ENCODE data around the gene INPP4A.

The INPP4A gene

DNA sequence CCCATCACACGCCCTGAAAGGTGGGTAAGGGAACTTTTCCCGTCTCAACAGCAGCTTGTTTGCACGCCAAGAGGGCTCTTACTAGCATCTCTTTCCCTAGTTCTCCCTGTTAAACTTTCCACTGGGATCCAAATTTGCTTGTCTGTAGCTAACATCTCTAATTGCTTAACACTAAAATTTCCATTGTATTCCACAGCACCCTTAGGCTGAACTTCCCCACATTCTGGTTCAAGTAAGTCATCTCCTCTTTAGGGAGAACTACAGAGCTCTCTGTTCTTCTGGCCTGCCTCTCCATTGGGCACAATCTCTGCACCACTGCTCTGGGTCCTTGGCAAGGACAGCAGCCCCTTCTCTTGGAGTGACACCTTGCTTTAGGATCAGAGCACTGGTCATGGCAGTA is 187.7 kb downstream of the INPP4A start:
- DNase-seq (ENCODE audit: low read depth, low spot score): no peak

DNA sequence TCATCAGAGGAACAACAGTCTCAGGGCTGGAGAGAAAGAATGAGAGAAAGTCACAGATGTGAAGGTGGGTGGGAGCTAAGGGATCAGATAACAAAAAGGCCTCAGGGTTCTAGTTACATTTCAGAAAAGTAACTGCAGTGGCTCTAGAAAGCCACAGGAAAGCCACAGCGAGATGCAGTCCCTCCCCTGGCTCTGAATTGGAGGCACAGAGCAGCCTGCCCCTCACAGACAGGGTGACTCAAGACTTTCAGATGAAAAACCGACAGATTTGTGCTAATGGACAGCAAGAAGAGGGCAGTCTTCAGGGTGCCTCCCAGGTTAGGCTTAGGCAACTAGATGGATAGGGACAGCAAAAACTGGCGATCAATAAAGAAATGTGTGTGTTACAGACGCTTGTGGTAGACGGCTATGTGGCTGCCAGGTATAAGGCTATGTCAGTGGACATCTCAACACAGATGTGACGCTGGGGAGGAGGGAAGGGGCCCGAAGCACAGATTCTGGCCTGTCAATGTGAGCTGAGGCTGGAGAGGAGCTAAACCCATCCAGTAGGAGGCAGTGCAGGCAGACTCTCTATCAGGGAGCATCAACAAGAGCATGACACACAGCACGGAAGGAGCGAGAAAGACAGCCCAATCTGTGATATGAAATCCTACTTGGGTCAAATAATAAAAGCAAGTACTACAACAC is 189.9 kb downstream of the INPP4A start:
- no peak for DNase-seq (ENCODE audit: low read depth, low spot score)

DNA sequence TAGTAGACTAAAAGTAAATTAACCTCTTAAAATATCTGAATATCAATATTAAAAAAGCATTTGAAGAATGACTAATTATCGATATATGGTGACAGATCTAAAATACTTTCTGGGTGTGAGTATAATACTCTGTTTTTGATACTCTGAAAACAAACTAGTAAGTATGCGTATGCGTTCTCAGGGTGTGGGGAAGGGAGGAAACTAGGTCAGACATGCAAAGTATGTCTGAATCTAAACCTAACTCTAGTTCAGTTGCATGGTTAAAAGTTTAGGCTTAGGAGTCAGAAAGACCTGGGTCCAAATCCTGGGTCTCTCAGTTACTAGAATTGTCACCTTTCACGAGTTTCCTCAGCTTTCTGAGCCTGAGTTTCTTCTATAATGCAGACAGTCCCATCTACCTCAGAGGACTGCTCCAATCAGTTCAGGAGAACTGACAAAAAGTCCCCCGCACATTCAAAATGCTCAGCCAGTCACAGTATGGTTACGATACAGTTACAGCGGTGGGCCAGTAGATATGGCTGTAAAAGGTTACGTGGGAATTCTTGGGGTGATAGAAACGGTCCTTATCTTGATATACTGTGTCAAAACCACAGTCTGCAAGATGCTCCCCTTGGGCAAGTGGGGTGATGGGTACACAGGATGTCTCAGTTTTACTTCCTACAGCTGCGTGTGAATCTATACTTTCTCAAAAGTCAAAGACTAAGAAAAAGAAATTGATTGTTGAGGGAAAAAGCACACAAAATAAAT is 192.9 kb downstream of the INPP4A start:
- DNase-seq (ENCODE audit: low read depth, low spot score): no peak

DNA sequence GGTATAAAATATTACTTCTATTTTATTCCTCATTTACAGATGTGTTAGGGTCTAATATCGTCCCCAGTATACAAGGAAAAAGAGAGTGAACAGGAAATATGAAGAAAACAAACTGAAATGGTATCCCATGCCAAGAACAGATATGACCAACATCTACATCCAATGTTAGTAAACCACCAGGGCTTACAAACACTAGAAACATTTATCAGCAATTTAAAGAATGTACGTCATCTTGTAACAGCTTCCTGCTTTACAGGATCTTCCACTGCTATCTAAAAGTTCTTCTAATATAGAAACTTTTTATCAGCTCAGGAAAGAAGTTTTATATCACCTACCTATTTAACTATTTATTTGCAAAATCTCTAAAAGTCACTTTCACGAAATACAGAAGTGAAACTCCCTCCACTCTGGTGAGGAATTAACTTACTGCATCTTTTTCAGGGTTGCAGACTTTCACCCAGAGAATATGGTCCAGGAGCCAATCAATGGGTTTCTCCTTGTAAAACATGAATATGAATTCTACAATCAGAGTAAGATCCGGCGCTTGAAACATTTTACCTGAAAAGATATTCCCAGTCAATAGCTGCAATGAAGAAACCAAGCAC is 198.9 kb downstream of the INPP4A start:
- no peak for DNase-seq (ENCODE audit: low read depth, low spot score)

All from smooth muscle cell of the brain vasculature (primary cell).